ENCODE data around the gene SPRED2. TPM values are rescaled to one million over a fixed set of nuclear protein-coding genes. Genes with fewer than 3 reads are reported as not detected.
A peak's percentile ranks its signal among the peaks of the same experiment; 100 is the strongest.

The SPRED2 gene
- total RNA-seq, 1 donor from 2014 or later = 11.1 TPM

DNA sequence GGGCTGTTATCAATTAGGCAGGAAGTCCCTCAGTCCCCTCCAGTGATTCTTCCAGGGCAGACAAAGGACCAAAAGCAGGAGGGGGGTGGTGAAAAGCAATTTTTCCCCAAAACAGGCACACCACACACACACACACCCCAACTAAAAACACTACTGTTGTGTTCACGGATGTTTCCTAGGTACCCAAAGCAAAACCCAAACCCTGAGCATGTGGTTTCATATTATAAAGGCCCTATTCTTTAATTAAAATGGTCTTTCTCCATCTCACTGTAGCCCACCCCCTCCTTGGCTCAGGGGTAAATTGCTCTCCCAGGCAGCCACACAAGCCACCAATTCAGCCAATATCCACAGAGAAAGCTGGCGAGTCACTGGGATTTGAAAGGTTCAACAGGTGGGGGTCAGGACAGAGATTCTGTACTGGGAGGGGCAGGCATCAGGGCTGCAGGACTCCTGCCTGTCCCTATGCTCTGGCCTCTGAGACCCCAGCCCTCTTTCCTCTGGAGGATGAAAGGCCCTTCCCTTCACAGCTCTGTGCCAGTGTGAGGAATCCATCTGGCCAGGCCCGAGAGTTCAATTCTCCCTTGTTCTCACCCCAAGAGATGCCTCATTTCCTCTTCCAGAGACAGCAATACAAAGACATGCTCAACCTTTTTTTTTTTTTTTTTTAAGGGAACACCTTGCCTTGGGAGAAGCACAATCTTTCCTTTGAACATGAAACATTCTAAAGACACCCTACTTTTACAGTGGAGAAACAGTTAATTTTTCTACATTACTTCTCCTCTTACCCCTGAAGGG is 43.6 kb downstream of the SPRED2 start:
- H3K4me3 ChIP-seq (ENCODE audit: low read depth, low read length) = no peak overlapping the region
- DNase-seq (ENCODE audit: low read depth) = no peak
- TF ChIP-seq, protein P1, sequence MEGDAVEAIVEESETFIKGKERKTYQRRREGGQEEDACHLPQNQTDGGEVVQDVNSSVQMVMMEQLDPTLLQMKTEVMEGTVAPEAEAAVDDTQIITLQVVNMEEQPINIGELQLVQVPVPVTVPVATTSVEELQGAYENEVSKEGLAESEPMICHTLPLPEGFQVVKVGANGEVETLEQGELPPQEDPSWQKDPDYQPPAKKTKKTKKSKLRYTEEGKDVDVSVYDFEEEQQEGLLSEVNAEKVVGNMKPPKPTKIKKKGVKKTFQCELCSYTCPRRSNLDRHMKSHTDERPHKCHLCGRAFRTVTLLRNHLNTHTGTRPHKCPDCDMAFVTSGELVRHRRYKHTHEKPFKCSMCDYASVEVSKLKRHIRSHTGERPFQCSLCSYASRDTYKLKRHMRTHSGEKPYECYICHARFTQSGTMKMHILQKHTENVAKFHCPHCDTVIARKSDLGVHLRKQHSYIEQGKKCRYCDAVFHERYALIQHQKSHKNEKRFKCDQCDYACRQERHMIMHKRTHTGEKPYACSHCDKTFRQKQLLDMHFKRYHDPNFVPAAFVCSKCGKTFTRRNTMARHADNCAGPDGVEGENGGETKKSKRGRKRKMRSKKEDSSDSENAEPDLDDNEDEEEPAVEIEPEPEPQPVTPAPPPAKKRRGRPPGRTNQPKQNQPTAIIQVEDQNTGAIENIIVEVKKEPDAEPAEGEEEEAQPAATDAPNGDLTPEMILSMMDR (conservative IDR thresholded peaks at IDR 0.05; ENCODE audit: low read depth, low read length) = no peak

DNA sequence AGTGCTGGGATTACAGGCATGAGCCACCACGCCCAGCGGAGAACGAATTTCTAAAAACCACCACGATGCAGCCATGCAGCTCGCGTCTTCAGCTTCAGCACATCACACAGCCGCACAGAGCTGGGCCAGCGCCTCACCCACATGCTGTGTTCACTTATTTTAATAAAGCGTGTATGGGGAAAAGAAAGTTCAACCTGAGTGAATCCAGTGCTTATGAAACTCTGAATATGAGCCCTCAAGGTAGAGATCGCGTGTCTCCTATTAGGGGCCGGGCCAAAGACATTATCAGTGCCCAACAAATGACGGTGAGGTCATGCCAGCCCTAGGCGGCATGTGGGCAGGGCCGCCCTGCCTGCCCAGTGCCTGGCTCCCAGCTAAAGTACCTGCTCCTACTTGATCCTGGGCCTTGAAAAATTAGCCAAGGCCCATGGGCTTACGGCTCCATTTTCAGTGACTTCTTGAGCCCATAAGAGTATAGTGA is 44.3 kb downstream of the SPRED2 start:
- DNase-seq (ENCODE audit: low read depth) = no peak

DNA sequence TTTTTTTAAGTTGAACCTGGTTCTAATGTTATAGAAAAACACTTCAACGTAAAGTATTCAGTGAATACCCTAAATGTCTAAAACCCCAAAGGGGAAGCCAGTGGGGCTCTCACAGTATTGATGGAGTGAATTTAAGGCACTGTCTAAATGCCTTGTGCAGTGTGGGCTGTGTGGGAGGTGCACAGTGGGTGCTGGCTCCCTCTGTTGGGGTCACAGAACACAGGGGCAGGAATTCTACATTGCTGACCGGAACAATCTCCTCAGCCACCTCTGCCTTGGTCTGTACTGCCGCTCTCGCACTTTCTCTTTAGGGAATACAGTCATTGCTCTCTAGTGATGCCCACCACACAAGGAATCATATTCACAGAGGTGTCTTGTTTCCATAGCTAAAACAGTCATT is 45.4 kb downstream of the SPRED2 start:
- TF ChIP-seq, protein P1 (conservative IDR thresholded peaks at IDR 0.05; ENCODE audit: low read depth, low read length) = no peak
- DNase-seq (ENCODE audit: low read depth) = no peak
- no peak overlapping the region for H3K4me3 ChIP-seq (ENCODE audit: low read depth, low read length)

More for the DNA sequence above, 44.3 kb downstream of the SPRED2 start:
- TF ChIP-seq, protein P1 (conservative IDR thresholded peaks at IDR 0.05; ENCODE audit: low read depth, low read length) = no peak
- H3K4me3 ChIP-seq (ENCODE audit: low read depth, low read length) = no peak overlapping the region

DNA sequence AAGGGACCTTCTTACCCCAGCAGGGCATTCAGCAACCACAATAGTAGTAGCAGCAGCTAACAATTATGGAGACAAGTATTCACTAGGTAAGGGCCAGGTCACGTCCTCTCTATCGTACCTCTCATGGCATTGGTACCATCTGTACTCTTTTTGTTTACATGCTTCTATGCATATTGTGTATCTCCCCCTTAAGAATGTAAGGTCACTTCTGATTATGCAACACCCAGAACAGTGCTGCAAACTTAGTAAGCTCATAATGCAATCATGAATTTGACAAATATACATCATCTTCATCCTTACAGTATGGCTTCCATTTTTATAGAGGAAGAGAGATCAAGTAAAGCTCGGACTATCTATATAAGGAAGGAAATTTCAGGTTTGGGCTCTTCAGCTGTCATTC is 46.1 kb downstream of the SPRED2 start:
- no peak for DNase-seq (ENCODE audit: low read depth)
- TF ChIP-seq, protein P1 (conservative IDR thresholded peaks at IDR 0.05; ENCODE audit: low read depth, low read length) = no peak

DNA sequence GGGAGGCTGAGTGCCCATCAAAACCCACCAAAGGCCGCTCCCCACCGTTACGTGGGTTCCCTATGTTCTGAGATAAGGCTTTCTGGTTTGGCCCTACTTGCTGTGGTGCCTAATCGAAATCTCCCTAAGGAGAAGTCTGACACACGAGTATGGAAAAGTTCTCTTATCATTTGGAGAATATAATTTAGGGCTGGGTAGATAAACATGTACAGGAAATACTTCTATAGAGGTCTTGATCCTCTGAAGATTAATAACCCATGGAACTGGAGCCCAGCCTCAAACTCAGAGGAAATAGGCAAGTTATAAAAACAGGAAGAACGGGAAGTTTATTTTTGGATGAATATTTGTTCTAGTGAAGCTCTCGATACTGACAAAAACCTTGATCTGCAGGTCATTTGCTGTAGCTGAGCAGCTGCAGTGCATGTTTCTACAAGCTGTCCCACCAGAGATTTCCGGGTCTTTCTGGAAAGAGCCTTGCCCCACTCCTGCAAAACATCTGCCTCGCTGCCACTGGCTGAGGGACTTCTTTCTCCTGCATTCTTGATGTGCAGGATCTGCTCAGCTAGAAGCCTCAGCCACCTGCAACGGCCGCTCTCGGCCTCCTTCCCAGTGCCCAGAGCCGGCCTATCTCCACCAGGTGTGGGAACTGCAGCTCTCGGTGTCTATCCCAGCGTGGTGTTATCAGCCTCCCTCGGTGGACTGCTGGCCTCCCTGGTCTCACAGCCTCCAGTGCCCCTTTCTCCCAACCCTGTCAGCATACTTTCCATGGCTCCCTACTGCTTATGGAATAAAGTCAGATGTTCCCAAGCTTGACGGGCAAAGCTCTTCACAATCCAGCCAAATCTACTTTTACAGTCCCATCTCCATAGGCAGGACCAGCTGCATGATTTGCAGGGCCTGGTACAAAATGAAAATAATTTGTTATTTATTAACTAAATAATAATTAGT is 48.6 kb downstream of the SPRED2 start:
- TF ChIP-seq, protein P1 (conservative IDR thresholded peaks at IDR 0.05; ENCODE audit: low read depth, low read length) = no peak
- no peak for DNase-seq (ENCODE audit: low read depth)
- no peak overlapping the region for H3K4me3 ChIP-seq (ENCODE audit: low read depth, low read length)

More for the DNA sequence above, 46.1 kb downstream of the SPRED2 start:
- no peak overlapping the region for H3K4me3 ChIP-seq (ENCODE audit: low read depth, low read length)

DNA sequence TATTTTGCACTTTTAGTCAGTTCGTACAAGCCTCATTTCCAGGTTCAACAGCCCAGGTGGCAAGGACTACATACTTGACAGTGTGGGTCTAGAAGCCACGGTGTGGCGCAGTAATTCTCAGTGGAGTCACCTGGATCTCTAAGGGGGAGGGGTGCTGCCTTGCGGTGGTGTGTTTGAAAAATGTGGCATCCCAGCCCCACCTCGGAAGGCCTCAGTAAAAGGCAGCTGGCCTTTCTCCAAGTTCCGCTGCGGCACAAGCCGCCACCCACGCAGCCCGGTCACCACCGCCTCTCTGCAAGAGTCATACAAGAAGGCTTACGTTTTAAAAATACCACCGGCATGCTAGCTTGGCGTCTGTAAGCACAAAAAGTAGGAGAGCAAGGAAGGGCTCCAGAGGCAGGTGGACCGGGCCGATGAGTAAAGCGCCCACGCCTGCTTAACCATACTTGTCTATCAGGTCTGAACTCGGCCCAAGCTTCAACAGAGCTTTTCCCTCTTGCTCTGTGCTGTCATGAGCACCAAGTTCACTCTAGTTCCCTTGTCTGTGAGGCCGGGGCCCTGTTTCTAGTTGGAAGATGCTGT is 49.5 kb downstream of the SPRED2 start:
- DNase-seq (ENCODE audit: low read depth) = peak; percentile 72
- TF ChIP-seq, protein P1 (conservative IDR thresholded peaks at IDR 0.05; ENCODE audit: low read depth, low read length) = peak; percentile 39
- peak overlapping the region; percentile 1 for H3K4me3 ChIP-seq (ENCODE audit: low read depth, low read length)
